ENCODE measurements around the gene VPS26C.
A peak's percentile ranks its signal among the peaks of the same experiment; 100 is the strongest.
"Not testable (repeated sequence)": the region's sequence is repeated elsewhere in the genome, so short reads cannot be mapped to it uniquely, and the experiment has no call there.

Gene VPS26C

DNA sequence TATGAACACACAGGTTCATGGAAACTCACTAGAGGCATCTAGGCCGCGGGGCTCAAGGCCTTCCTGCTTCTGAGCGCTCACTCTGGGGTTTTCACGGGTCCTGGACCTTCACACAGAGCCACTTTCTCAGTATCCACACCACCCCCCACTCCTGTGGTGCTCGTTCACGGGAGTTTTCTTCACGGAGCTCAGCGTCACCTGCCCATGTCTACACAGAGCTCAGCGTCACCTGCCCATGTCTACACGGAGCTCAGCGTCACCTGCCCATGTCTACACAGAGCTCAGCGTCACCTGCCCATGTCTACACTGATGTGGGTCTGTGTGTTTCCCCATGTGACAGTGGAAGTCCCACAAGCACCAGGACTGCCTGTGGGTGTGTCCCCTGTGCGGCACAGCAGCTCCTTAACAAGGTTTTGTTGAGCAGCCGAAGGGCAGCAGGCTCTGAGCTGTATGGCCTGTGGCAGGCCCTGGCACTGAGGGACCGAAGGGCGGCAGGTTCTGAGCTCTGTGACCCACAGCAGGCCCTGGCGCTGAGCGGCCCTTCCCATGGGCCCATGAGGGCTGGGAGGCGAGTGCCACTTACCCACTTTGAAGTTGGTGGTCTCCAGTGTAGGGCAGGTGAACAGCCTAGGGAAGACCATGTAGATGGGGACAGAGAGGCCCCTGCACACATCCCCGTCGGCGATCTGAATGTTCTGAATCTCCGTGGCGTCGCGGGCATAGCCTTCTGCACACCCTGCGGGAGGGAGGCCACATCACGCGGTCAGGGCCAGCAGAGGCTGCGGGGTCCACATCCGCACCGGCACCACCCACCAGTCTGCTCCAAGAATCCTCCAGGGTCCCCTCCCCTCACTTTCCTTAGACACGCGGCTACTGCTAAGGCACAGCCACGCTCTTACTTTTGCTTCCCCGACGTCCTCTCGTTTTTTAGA lies 39.8 kb downstream of the VPS26C start:
- no peak for DNase-seq

GRCh38 chr21:37226041-37226920 lies 40.9 kb downstream of the VPS26C start:
- DNase-seq, result no peak

- DNase-seq, result peak; percentile 55
Measured at GRCh38 chr21:37224861-37225839, 42.0 kb downstream of the VPS26C start.

DNA sequence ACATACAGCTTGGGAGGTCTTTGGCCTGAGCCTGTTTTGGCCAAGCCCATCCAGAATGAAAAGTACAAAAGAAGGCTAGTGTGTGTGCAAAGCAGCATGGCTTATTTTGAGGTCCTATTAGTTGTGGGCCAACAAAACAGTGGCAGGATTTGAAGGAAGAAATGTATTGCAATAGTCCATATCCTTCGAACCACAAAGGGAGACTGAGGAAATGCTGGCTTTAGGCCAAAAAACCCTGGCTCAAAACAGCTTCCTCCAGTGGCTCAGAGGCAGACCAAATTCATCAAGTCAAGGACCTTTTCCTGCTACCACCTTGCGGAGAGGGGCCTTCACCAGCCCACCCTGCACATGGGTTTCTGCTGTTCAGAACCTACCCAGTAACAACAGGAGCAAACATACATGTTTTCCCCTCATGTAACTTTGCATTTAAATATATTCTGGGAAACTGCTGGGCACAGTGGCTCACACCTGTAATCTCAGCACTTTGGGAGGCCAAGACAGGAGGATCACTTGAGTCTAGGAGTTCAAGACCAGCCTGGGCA lies 43.3 kb downstream of the VPS26C start:
- DNase-seq, result no peak

GRCh38 chr21:37222248-37222647 lies 44.9 kb downstream of the VPS26C start:
- DNase-seq, result not testable (repeated sequence)

DNA sequence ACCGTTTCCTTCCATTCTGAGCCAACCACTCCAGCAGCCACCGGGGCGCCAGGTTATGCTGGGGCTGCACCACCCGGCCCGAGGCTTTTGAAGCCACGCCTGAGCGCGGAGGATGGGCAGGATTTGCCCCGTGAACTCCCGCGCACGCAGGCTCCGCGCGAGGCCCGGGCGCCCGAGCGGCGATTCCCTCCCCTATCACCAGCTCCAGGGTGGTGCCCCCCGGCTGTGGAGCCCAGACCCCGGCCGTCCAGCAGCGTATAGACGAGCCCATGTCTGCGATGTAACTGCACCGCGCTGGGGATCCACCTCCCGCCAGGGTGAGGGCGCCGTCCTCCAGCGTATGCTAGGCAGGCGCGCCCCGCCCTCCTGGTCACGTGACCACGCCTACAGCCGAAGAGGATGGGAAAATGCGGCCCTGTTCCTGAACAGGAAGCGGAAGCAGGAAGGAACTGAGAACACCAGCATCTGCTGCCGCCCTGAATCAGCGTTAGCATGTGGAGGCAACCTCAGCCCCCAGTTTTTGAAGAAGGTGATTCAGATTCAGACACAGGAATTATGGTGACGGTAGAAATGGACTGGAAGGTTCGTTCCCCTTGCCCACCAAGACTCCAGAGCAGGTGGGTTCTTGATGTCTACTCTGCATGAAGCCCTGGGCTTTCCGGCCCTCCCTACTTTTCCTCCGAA lies 46.0 kb downstream of the VPS26C start:
- peak; percentile 94 for DNase-seq

DNA sequence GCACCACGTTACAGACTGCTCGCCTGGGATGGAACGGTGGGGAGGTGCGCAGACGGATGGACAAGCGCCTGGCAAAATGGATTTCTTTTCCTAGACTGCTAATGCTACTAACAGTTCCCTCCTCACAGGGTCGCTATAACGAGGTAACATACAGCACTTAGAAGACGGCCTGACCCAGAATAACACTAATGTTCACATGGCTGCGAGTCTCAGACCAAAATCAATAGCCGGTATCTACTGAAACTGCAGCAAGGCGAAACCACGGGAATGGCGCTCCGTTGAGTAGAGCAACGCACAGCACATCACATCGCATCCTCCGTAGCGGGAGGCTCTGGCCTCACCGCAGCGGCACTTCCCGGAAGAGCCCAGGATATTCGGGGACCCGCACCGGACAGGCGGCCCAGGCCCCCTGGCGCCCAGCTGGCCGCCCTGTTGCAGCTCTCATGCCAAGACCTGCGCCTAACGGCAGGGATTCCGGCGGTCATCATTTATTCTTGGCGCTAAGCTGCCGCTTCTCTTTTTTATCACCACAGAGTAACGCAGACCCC lies 46.6 kb downstream of the VPS26C start:
- DNase-seq, result peak; percentile 39

- peak; percentile 36 for DNase-seq
Measured at GRCh38 chr21:37219761-37220432, 47.2 kb downstream of the VPS26C start.

- no peak for DNase-seq
Measured at GRCh38 chr21:37214952-37215351, 52.2 kb downstream of the VPS26C start.

DNA sequence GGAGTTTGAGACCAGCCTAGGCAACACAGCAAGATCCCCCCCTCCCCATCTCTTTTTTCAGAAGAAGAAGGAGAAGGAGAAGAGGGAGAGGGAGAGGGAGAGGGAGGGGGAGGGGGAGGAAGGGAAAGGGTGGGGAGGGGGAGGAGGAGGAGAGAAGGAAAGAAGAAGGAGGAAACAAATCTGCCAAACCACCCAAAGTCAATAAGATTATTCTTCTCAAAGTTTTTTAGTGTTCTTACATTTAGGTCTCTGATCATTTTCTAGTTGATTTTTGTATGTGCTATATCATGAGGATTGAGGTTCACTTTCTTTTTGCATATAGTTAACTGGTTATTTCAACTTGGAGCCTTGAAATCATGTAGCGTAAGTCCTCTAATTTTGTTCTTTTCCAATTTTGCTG lies 56.3 kb downstream of the VPS26C start:
- DNase-seq, result no peak

GRCh38 chr21:37210130-37210529 lies 57.0 kb downstream of the VPS26C start:
- no peak for DNase-seq

DNA sequence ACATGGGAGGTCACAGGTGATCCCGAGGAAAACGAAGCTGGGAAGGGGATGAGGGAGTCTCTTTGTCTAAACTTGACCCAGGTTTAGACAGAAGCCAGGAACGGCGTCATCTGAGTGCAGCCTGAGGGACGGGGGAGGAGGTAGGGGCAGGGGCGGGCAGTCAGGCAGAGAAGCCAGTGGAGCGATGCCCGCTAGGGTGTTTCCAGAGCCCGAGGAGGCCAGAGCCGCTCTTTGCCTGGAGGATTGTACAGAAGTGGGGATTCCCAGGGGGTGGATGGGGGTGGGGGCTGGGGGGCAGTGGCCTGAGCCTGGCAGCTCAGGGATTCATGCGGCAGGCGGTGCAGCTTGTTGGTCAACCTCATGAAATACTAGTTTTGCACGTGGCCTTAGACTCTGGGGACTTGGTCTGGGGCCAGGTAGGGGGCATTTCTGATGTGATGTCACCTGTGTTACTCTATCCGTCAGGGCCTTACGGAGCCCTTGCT lies 58.4 kb downstream of the VPS26C start:
- DNase-seq, result no peak

DNA sequence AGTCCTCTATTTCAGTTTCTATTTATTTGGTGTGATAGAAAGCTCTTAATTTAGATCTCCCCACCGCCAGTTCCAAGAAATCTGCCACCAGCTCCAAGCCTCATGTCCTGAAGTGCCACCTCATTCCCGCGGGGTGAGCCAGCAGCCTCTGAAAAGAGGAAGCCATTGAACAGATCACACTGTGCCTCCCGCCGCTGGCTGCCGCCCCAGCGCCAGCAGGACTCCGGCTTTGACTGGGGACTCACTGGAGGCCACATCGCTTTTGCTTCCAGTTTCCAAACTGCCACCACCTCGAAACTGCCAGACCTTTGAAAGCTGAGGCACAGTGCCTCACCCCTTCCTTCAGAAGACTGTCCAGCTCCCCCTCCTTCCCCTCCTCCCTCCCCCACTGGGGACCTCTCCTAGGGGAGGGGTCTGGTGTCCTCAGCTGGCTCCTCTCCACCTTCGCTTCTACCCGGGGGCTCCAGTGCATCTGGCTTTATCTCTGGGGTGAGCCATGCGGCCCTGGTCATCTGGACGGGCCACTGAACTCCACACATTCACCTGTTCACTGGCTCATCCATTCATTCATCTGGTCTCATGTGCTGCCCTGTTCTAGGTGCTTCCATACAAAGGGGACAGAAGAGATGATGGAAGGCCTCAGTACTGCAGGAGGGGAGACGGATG lies 58.9 kb downstream of the VPS26C start:
- DNase-seq, result peak; percentile 9

DNA sequence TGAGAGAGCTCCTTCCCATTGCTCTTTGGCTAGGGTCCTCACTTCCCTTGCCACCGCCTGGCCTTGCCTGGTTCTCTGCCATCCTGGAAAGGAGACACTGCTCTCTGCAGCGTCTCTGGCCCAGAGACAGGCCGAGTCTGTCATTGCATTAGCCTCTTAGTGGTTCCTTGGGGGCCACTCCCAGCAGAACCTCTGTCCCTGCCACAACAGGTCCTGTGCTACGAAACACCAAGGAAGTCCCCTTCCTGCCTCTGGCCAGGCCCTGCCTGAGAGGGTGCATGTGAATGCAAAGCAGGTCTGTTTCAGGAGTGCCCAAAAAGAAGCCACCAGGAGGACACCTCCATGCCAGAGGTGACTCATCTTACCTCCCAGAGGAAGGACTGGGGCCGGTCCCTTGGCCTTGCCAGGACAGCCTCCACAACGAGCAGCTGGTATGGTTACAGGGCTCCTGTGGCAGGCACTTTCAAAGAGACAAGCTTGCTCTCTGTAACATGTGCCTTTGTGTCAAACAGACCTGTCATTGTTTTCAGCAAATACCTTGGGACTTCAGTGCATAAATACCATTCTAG lies 59.6 kb downstream of the VPS26C start:
- DNase-seq, result no peak

- DNase-seq, result no peak
Measured at GRCh38 chr21:37206496-37206895, 60.6 kb downstream of the VPS26C start.

- DNase-seq, result no peak
Measured at GRCh38 chr21:37204580-37204979, 62.6 kb downstream of the VPS26C start.

- no peak for DNase-seq
Measured at GRCh38 chr21:37202221-37203110, 64.7 kb downstream of the VPS26C start.

Measured in CD4-positive, alpha-beta T cell treated with Interleukin-10 for 1 hour (primary cell).